ENCODE results near the gene SLC6A6.

DNA sequence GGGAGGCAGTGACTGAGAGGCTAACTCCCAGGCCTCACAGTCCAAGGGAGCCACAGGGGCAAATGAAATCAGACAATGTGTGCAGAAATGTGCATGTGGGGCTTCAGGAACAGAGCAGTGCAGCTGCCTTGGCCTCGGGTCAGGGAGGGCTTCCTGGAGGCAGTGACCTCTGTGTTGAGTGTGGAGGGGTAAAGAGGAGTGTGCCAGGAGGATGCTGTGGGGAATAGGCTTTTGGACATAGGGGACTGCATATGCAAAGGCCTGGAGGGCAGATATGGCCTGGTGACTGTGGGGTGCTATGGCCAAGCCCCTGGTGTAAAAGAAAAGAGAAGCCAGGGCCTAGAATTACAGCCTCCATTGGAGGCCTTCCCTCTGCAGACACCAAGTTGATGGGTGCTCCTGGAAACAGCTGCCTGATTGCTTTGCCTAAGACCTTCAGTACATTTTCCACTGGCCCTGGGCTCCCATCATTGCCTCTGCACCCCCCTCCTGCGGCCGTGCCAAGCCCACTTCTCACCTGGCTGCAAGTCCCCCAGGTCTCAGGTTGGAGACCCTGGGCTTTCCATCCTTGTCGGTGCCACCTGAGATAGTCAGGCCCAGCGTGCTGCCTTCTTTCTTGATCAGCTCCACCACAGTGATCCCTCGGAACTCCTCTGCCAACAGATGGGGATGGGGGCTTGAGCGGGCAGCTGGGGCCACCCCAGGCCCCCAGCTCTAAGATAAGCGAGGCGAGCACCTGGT is 122.7 kb downstream of the SLC6A6 start:
- TF ChIP-seq CTCF (IDR thresholded peaks at IDR 0.05) (no peak), GABPA (IDR thresholded peaks at IDR 0.05; ENCODE audit: low read depth) (no peak), POLR2AphosphoS5 (IDR thresholded peaks at IDR 0.05; ENCODE audit: low read depth, low read length) (no peak)
- TF ChIP-seq, protein P1, sequence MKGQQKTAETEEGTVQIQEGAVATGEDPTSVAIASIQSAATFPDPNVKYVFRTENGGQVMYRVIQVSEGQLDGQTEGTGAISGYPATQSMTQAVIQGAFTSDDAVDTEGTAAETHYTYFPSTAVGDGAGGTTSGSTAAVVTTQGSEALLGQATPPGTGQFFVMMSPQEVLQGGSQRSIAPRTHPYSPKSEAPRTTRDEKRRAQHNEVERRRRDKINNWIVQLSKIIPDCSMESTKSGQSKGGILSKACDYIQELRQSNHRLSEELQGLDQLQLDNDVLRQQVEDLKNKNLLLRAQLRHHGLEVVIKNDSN (IDR thresholded peaks at IDR 0.05; ENCODE audit: borderline replicate concordance, low read depth), result no peak

Measured in SK-N-SH (cell line).